ENCODE results near the gene USP15. TPM values are rescaled to one million over a fixed set of nuclear protein-coding genes. Genes with fewer than 3 reads are reported as not detected.
"Not testable (repeated sequence)": the region's sequence is repeated elsewhere in the genome, so short reads cannot be mapped to it uniquely, and the experiment has no call there.

Gene USP15
- total and polyA plus RNA-seq, 4 experiments from 2014 or later = 79.1 to 156 (median 119) TPM

DNA sequence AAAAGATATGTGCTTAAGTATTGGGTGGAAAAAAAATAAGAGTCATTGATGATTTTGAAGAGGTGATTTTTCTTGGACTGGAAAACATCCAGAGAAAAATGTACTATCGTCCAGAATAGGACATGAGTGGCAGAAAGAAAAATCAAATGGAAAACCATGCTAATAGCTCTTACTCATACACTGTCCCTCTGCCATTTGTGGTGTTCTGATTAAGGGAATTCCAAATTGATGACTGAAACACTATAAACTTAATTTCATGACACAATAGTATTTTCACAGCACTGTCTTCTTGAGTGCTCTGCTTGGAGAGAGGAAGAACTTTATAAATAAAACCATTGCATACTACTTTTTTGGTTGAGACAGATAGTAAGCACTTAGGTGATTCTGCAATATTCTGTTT is 72.4 kb downstream of the USP15 start:
- Histone ChIP-seq H3K4me3 (ENCODE audit: low read length in 2 of 2) (no peak overlapping the region), H3K27ac (ENCODE audit: low read depth, low read length) (no peak overlapping the region), H3K36me3 (ENCODE audit: insufficient read depth, low read length) (peaks cover 19% of the 10 kb centered on the region), H3K9me3 (ENCODE audit: control insufficient read depth in 1 of 2, low read length in 2 of 2) (no peaks in the 10 kb centered on the region), H3K27me3 (ENCODE audit: insufficient read depth, low read length) (no peaks in the 10 kb centered on the region), H3K4me1 (ENCODE audit: insufficient read depth, low read length) (peaks cover 10% of the 10 kb centered on the region)
- ChIA-PET POLR2A (ENCODE audit: partially characterized antibody) (no interaction called here), CTCF (ENCODE audit: partially characterized antibody) (no interaction called here)
- Mint-ChIP-seq H3K36me3 (peaks cover 47 to 55% of the 10 kb centered on the region in 2 donors), H3K4me3 (no peak overlapping the region), H3K27ac (peak overlapping the region in 1 of 7 donors; percentile 38), H3K27me3 (no peaks in the 10 kb centered on the region), H3K9me3 (peaks cover 0 to 6% (median 1%) of the 10 kb centered on the region in 8 donors), H3K4me1 (peaks cover 14 to 40% (median 26%) of the 10 kb centered on the region in 4 donors)
- intact Hi-C loops (cut with micrococcal nuclease) = no loop called here
- no peak for DNase-seq

DNA sequence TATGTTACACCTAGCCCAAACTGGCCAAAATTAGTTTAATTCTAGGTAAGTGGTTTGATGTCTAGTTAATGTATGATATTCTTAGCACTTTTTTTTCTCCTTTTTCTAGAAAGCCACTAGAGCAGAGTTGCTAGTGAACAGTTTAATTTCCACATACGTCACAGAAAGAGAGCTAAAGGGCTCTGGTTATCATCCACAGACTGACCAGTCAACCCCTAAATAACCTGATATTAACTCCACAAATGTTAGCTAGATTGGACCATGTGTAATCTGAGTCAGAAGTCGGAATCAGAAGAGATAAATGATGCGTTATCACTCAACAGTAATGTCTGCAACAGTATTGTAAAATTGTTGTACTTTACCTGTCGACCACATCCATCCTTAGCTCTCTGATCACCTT is 74.9 kb downstream of the USP15 start:
- H3K27me3 ChIP-seq (ENCODE audit: insufficient read depth, low read length) = no peaks in the 10 kb centered on the region
- no peak for DNase-seq
- Mint-ChIP-seq H3K9me3 (peaks cover 0 to 14% (median 3%) of the 10 kb centered on the region in 8 donors), H3K27ac (peak overlapping the region in 3 of 7 donors; percentile 1 to 57 (median 9)), H3K4me3 (no peak overlapping the region), H3K4me1 (peaks cover 21 to 54% (median 42%) of the 10 kb centered on the region in 4 donors), H3K36me3 (peaks cover 60 to 62% of the 10 kb centered on the region in 2 donors), H3K27me3 (no peaks in the 10 kb centered on the region)
- intact Hi-C loops (cut with micrococcal nuclease) = no loop called here
- POLR2A ChIA-PET (ENCODE audit: partially characterized antibody) = interaction anchor here (1.0 kb wide), 1 partner anchor 75 kb away, joined by 3 read pairs; the partner anchor contains the start of gene USP15
- no peak overlapping the region for H3K27ac ChIP-seq (ENCODE audit: low read depth, low read length)
- H3K4me3 ChIP-seq (ENCODE audit: low read length in 2 of 2) = no peak overlapping the region
- H3K36me3 ChIP-seq (ENCODE audit: insufficient read depth, low read length) = peaks cover 19% of the 10 kb centered on the region
- H3K9me3 ChIP-seq (ENCODE audit: control insufficient read depth in 1 of 2, low read length in 2 of 2) = no peaks in the 10 kb centered on the region
- CTCF ChIA-PET (ENCODE audit: partially characterized antibody) = no interaction called here
- no peaks in the 10 kb centered on the region for H3K4me1 ChIP-seq (ENCODE audit: insufficient read depth, low read length)

DNA sequence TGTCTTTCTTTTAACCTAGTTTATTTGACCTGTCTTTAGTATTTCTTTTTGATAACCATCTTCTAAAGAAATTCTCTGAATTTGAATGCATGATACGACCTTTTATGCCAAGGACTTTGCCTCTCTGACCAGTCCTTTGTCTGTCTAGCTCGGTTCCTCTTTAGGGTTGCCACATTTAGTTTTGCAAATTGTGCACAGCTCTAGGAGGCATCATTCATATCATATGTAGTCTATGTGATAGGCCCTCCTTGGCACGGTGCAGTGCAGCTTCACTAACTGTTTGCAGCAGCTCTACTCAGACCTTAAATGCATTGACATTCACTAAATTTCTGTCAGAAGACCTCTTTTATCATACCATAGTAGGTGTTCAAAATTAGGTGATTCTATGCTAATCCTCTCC is 75.6 kb downstream of the USP15 start:
- Histone ChIP-seq H3K4me1 (ENCODE audit: insufficient read depth, low read length) (no peaks in the 10 kb centered on the region), H3K36me3 (ENCODE audit: insufficient read depth, low read length) (peaks cover 14% of the 10 kb centered on the region), H3K4me3 (ENCODE audit: low read length in 2 of 2) (no peak overlapping the region), H3K27me3 (ENCODE audit: insufficient read depth, low read length) (no peaks in the 10 kb centered on the region), H3K9me3 (ENCODE audit: control insufficient read depth in 1 of 2, low read length in 2 of 2) (no peaks in the 10 kb centered on the region), H3K27ac (ENCODE audit: low read depth, low read length) (no peak overlapping the region)
- Mint-ChIP-seq H3K9me3 (peaks cover 0 to 14% (median 3%) of the 10 kb centered on the region in 8 donors), H3K27ac (peak overlapping the region in 2 of 7 donors; percentile 6 to 25), H3K4me3 (no peak overlapping the region), H3K36me3 (peaks cover 67% of the 10 kb centered on the region in 2 donors), H3K27me3 (no peaks in the 10 kb centered on the region), H3K4me1 (peaks cover 27 to 62% (median 48%) of the 10 kb centered on the region in 4 donors)
- intact Hi-C loops (cut with micrococcal nuclease) = no loop called here
- ChIA-PET CTCF (ENCODE audit: partially characterized antibody) (no interaction called here), POLR2A (ENCODE audit: partially characterized antibody) (interaction anchor here (1.0 kb wide), 1 partner anchor 76 kb away, joined by 3 read pairs; the partner anchor contains the start of gene USP15)
- DNase-seq = no peak

DNA sequence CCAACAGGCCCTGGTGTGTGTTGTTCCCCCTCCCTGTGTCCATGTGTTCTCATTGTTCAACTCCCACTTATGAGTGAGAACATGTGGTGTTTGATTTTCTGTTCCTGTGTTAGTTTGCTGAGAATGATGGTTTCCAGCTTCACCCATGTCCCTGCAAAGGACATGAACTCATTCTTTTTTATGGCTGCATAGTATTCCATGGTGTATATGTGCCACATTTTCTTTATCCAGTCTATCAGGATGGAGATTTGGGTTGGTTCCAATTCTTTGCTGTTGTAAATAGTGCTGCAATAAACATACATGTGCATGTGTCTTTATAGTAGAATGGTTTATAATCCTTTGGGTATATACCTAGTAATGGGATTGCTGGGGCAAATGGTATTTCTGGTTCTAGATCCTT is 77.4 kb downstream of the USP15 start:
- H3K36me3 ChIP-seq (ENCODE audit: insufficient read depth, low read length) = peaks cover 10% of the 10 kb centered on the region
- Mint-ChIP-seq H3K36me3 (peaks cover 76 to 80% of the 10 kb centered on the region in 2 donors), H3K9me3 (peaks cover 0 to 14% (median 4%) of the 10 kb centered on the region in 8 donors), H3K27ac (peak overlapping the region in 1 of 7 donors; percentile 4), H3K4me3 (peak overlapping the region in 2 of 8 donors; percentile 4 to 55), H3K4me1 (peaks cover 30 to 73% (median 56%) of the 10 kb centered on the region in 4 donors)
- H3K4me1 ChIP-seq (ENCODE audit: insufficient read depth, low read length); DNase-seq; intact Hi-C loops (cut with micrococcal nuclease); CTCF ChIA-PET (ENCODE audit: partially characterized antibody); POLR2A ChIA-PET (ENCODE audit: partially characterized antibody); H3K27me3 Mint-ChIP-seq; H3K9me3 ChIP-seq (ENCODE audit: control insufficient read depth in 1 of 2, low read length in 2 of 2); H3K4me3 ChIP-seq (ENCODE audit: low read length in 2 of 2); H3K27ac ChIP-seq (ENCODE audit: low read depth, low read length); H3K27me3 ChIP-seq (ENCODE audit: insufficient read depth, low read length): not testable (repeated sequence)

DNA sequence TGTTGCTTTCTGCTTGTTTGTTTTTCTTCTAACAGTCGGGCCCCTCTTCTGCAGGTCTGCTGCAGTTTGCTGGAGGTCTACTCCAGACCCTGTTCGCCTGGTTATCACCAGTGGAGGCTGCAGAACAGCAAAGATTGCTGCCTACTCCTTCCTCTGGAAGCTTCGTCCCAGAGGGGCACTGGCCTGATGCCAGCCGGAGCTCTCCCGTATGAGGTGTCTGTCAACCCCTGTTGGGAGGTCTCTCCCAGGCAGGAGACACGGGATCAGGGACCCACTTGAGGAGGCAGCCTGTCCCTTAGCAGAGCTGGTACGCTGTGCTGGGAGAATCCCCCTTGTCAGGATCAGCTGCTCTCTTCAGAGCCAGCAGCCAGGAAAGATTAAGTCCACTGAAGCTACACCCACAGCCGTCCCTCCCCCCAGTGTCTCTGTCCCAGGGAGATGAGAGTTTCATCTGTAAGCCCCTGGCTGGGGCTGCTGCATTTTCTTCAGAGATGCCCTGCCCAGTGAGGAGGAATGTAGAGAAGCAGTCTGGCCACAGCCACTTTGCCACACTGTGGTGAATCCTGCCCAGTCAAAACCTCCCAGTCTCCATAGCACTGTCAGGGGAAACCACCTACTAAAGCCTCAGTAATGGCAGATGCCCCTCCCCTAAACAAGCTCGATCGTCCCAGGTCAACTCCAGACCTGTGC is 82.6 kb downstream of the USP15 start:
- H3K27ac ChIP-seq (ENCODE audit: low read depth, low read length); CTCF ChIA-PET (ENCODE audit: partially characterized antibody); H3K4me3 Mint-ChIP-seq; POLR2A ChIA-PET (ENCODE audit: partially characterized antibody); H3K27me3 Mint-ChIP-seq; H3K4me1 ChIP-seq (ENCODE audit: insufficient read depth, low read length); H3K4me3 ChIP-seq (ENCODE audit: low read length in 2 of 2); intact Hi-C loops (cut with micrococcal nuclease); DNase-seq; H3K9me3 ChIP-seq (ENCODE audit: control insufficient read depth in 1 of 2, low read length in 2 of 2); H3K27ac Mint-ChIP-seq; H3K27me3 ChIP-seq (ENCODE audit: insufficient read depth, low read length): not testable (repeated sequence)
- H3K36me3 ChIP-seq (ENCODE audit: insufficient read depth, low read length) = peaks cover 17% of the 10 kb centered on the region
- H3K9me3 Mint-ChIP-seq = peaks cover 0 to 18% (median 4%) of the 10 kb centered on the region in 8 donors
- peaks cover 44 to 77% (median 63%) of the 10 kb centered on the region in 4 donors for H3K4me1 Mint-ChIP-seq
- H3K36me3 Mint-ChIP-seq = peaks cover 75 to 77% of the 10 kb centered on the region in 2 donors

DNA sequence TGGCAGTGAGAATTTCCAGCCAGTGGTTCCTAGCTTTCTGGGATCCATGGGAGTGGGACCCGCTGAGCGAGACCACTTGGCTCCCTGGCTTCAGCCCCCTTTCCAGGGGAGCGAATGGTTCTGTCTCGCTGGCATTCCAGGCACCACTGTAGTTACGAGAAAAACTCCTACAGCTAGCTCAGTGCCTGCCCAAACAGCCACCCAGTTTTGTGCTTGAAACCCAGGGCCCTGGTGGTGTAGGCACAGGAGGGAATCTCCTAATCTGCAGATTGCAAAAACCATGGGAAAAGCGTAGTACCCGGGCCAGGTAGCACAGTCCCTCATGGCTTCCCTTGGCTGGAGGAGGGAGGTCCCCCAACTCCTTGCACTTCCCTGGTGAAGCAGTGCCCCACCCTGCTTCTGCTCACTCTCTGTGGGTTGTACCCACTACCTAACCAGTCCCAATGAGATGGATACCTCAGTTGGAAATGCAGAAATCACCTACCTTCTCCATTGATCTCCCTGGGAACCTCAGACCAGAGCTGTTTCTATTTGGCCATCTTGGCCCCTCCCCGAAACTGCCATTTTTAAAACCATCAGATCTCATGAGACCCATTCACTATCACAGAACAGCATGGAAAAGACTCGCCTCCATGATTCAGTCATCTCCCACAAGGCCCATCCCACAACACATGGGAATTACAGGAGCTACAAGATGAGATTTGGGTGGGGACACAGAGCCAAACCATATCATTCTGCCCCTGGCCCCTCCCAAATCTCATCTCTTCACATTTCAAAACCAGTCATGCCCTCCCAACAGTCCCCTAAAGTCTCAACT is 83.3 kb downstream of the USP15 start:
- H3K27ac ChIP-seq (ENCODE audit: low read depth, low read length); DNase-seq; POLR2A ChIA-PET (ENCODE audit: partially characterized antibody); H3K9me3 ChIP-seq (ENCODE audit: control insufficient read depth in 1 of 2, low read length in 2 of 2); H3K4me3 ChIP-seq (ENCODE audit: low read length in 2 of 2); H3K27me3 Mint-ChIP-seq; H3K4me1 ChIP-seq (ENCODE audit: insufficient read depth, low read length); H3K27me3 ChIP-seq (ENCODE audit: insufficient read depth, low read length); intact Hi-C loops (cut with micrococcal nuclease); CTCF ChIA-PET (ENCODE audit: partially characterized antibody): not testable (repeated sequence)
- Mint-ChIP-seq H3K27ac (peak overlapping the region in 4 of 7 donors; percentile 29 to 62 (median 50)), H3K9me3 (peaks cover 0 to 11% (median under 1%) of the 10 kb centered on the region in 8 donors), H3K4me3 (peak overlapping the region in 1 of 8 donors; percentile 0), H3K4me1 (peaks cover 41 to 69% (median 57%) of the 10 kb centered on the region in 4 donors), H3K36me3 (peaks cover 67 to 70% of the 10 kb centered on the region in 2 donors)
- H3K36me3 ChIP-seq (ENCODE audit: insufficient read depth, low read length) = peaks cover 17% of the 10 kb centered on the region
